K562 (cell line): ENCODE measurements around the gene MYO1D.

ENCODE experiments used
- BHLHE40 ChIP-seq: IDR thresholded peaks from 2 replicates; pipeline ENCODE4 v1.6.1; 2011; ENCODE audit warnings: low read length, improper control_type of control experiment
- CTCF ChIP-seq, 3 experiments: IDR thresholded peaks in 2 of 3; conservative IDR thresholded peaks in 1 of 3; 2 replicates each; pipeline ENCODE4 v1.5.1; 2011 to 2012; ENCODE audit warnings: low read length in 3 of 3, mild to moderate bottlenecking in 3 of 3, control low read depth in 2 of 3, improper control_type of control experiment in 1 of 3, inconsistent platforms in 1 of 3, low read depth in 1 of 3, mixed read lengths in 1 of 3, moderate library complexity in 1 of 3; ENCODE audit not compliant: insufficient read depth in 2 of 3
- MAX ChIP-seq: sonication (generic); formaldehyde crosslinking; IDR thresholded peaks from 2 replicates; pipeline ENCODE4 v1.9.0; 2022; ENCODE audit warnings: mild to moderate bottlenecking, missing genetic modification reagents
- PREB ChIP-seq: sonication (generic); formaldehyde crosslinking; IDR thresholded peaks from 2 replicates; pipeline ENCODE4 v1.8.1; 2023; ENCODE audit warnings: mild to moderate bottlenecking, missing genetic modification reagents
- ZNF253 ChIP-seq: fragments of 250-450 bp; sonication (Bioruptor Pico); conservative IDR thresholded peaks from 2 replicates; pipeline ENCODE4 v1.6.1; 2021; ENCODE audit warnings: mild to moderate bottlenecking

GRCh38 chr17:32569171-32570080 lies 307.5 kb downstream of the MYO1D start:
- TF ChIP-seq BHLHE40 (no peak), PREB (CRISPR knock-in tag) (no peak), CTCF (IDR thresholded peaks at IDR 0.05 in 2 of 3, conservative IDR thresholded peaks at IDR 0.05 in 1 of 3; ENCODE audit: insufficient read depth in 2 of 3, low read depth in 1 of 3, low read length in 3 of 3) (no peak), MAX (no peak), ZNF253 (CRISPR knock-in tag) (no peak)
